Measurements from ENCODE around the gene RNMT. TPM values are rescaled to one million over a fixed set of nuclear protein-coding genes. Genes with fewer than 3 reads are reported as not detected.

RNMT gene
- total RNA-seq, 3 donors from 2014 or later (not counting 1 experiment from before 2014, with no cell fraction given): 68.9 to 77.4 (median 71.9) TPM

DNA sequence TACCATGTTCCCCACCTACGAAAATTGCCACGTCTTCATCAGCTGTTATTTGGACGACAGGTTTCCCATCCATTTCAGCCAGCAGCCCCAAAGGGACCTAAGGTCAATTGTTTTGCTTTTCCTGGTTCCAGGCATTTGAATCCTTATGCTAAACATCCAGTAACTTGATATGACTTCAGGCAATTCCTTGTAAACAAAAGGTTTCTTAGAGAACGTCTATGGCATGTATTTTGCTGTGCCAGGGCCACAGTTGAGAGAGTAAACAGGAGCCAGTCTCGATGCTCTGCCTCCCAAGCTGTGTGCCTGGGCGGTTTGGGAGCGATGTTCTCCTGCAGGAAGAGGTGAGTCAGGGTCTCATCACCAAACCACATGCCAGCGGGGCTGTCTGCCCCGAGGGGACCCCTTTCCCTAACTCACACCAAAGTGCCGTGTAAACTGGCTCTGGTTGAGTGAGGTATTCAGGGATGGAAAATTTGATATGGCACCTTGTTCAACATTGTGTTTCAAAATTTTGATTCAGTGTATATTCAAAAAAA, 84.5 kb downstream of the RNMT start:
- no peak for DNase-seq
- 58% methylated on average over 9 of the region's 10 CpGs for WGBS (ENCODE audit: insufficient coverage)
- ATAC-seq: no peak
- H3K4me3 ChIP-seq (ENCODE audit: low read length): no peak overlapping the region
- Mint-ChIP-seq H3K4me3 (no peak overlapping the region), H3K9me3 (no peaks in the 10 kb centered on the region), H3K4me1 (peaks cover 0 to 5% of the 10 kb centered on the region in 2 donors), H3K36me3 (no peaks in the 10 kb centered on the region), H3K27ac (no peak overlapping the region), H3K27me3 (ENCODE audit: low read depth in 2 of 2) (peaks cover 2 to 20% of the 10 kb centered on the region in 2 donors)
- H3K36me3 ChIP-seq (ENCODE audit: control insufficient read depth, insufficient read depth, low read length): no peaks in the 10 kb centered on the region
- no peaks in the 10 kb centered on the region for H3K27me3 ChIP-seq (ENCODE audit: control insufficient read depth, insufficient read depth, low read length)
- no peak for TF ChIP-seq CTCF (IDR thresholded peaks at IDR 0.05)
- intact Hi-C loops (cut with micrococcal nuclease): loop anchor here (5.0 kb wide), 1 partner anchor 586 kb away; no protein-coding TSS in a partner anchor
- H3K27ac ChIP-seq (ENCODE audit: low read length): no peak overlapping the region
- no peaks in the 10 kb centered on the region for H3K9me3 ChIP-seq (ENCODE audit: control insufficient read depth, insufficient read depth, low read length)
- no peaks in the 10 kb centered on the region for H3K4me1 ChIP-seq (ENCODE audit: control insufficient read depth, insufficient read depth, low read length)

- H3K9me3 Mint-ChIP-seq: no peaks in the 10 kb centered on the region
- Histone ChIP-seq H3K27me3 (ENCODE audit: control insufficient read depth, insufficient read depth, low read length) (no peaks in the 10 kb centered on the region), H3K4me1 (ENCODE audit: control insufficient read depth, insufficient read depth, low read length) (no peaks in the 10 kb centered on the region), H3K4me3 (ENCODE audit: low read length) (no peak overlapping the region), H3K36me3 (ENCODE audit: control insufficient read depth, insufficient read depth, low read length) (no peaks in the 10 kb centered on the region), H3K9me3 (ENCODE audit: control insufficient read depth, insufficient read depth, low read length) (no peaks in the 10 kb centered on the region), H3K27ac (ENCODE audit: low read length) (no peak overlapping the region)
- H3K36me3 Mint-ChIP-seq: no peaks in the 10 kb centered on the region
- H3K4me1 Mint-ChIP-seq: peaks cover 0 to 5% of the 10 kb centered on the region in 2 donors
- H3K4me3 Mint-ChIP-seq: no peak overlapping the region
- H3K27ac Mint-ChIP-seq: no peak overlapping the region
- DNase-seq: no peak
- ATAC-seq: no peak
- H3K27me3 Mint-ChIP-seq (ENCODE audit: low read depth in 2 of 2): peaks cover 0 to 15% of the 10 kb centered on the region in 2 donors
- 47% methylated on average over 6 of the region's 6 CpGs for WGBS (ENCODE audit: insufficient coverage)
- TF ChIP-seq CTCF (IDR thresholded peaks at IDR 0.05): no peak
- intact Hi-C loops (cut with micrococcal nuclease): loop anchor here (5.0 kb wide), 1 partner anchor 585 kb away; no protein-coding TSS in a partner anchor
Measured at GRCh38 chr18:13811993-13812392, 85.5 kb downstream of the RNMT start.

GRCh38 chr18:13813271-13813849, 86.9 kb downstream of the RNMT start:
- Histone ChIP-seq H3K27ac (ENCODE audit: low read length) (no peak overlapping the region), H3K4me1 (ENCODE audit: control insufficient read depth, insufficient read depth, low read length) (no peaks in the 10 kb centered on the region), H3K9me3 (ENCODE audit: control insufficient read depth, insufficient read depth, low read length) (no peaks in the 10 kb centered on the region), H3K36me3 (ENCODE audit: control insufficient read depth, insufficient read depth, low read length) (no peaks in the 10 kb centered on the region), H3K27me3 (ENCODE audit: control insufficient read depth, insufficient read depth, low read length) (no peaks in the 10 kb centered on the region), H3K4me3 (ENCODE audit: low read length) (no peak overlapping the region)
- WGBS (ENCODE audit: insufficient coverage): 32% methylated on average over 4 of the region's 4 CpGs
- peaks cover 0 to 5% of the 10 kb centered on the region in 2 donors for H3K4me1 Mint-ChIP-seq
- intact Hi-C loops (cut with micrococcal nuclease): loop anchor here (5.0 kb wide), 1 partner anchor 584 kb away; no protein-coding TSS in a partner anchor
- DNase-seq (peak; percentile 30 to 71), ATAC-seq (peak; percentile 59 to 89 (median 73))
- no peak overlapping the region for H3K4me3 Mint-ChIP-seq
- no peak overlapping the region for H3K27ac Mint-ChIP-seq
- no peaks in the 10 kb centered on the region for H3K36me3 Mint-ChIP-seq
- peaks cover 5 to 15% of the 10 kb centered on the region in 2 donors for H3K27me3 Mint-ChIP-seq (ENCODE audit: low read depth in 2 of 2)
- peak; percentile 80 for TF ChIP-seq CTCF (IDR thresholded peaks at IDR 0.05)
- H3K9me3 Mint-ChIP-seq: no peaks in the 10 kb centered on the region

Other genes with a start within 250 kb of the RNMT start
- gene FAM210A, start 115 bp upstream of the RNMT start, total RNA-seq: 10 to 100 TPM in 1 of 3 donors, 1 to 10 TPM in 2; 5.4 to 11.2 (median 9.2) TPM
- gene MC5R, start 97.5 kb downstream of the RNMT start, total RNA-seq: not detected
- not detected for gene MC2R, start 188.9 kb downstream of the RNMT start, total RNA-seq